WERI-Rb-1 (cell line): ENCODE measurements around the gene ELOVL3.

Experiments
- DNase-seq: peaks from one replicate; pipeline ENCODE4 v3.0.0-alpha.2; 2020
- H3K27ac ChIP-seq: fragments of 250-450 bp; sonication (Bioruptor Pico); 2 replicates; pipeline ENCODE4 v1.5.1; 2020; ENCODE audit warnings: mild to moderate bottlenecking, moderate library complexity
- H3K27me3 ChIP-seq: fragments of 250-450 bp; sonication (Bioruptor Pico); 2 replicates; pipeline ENCODE4 v1.5.1; 2021; ENCODE audit warnings: mild to moderate bottlenecking, low read depth, moderate library complexity; ENCODE audit not compliant: insufficient read depth, severe bottlenecking
- H3K36me3 ChIP-seq: fragments of 250-450 bp; sonication (Bioruptor Pico); 2 replicates; pipeline ENCODE4 v1.5.1; 2020; ENCODE audit warnings: mild to moderate bottlenecking, moderate library complexity
- H3K4me3 ChIP-seq: 2 replicates; pipeline ENCODE4 v1.5.1; 2011; ENCODE audit warnings: low read depth, mild to moderate bottlenecking, control low read depth, low read length
- H3K9me3 ChIP-seq: fragments of 250-450 bp; sonication (Bioruptor Pico); 2 replicates; pipeline ENCODE4 v1.5.1; 2021; ENCODE audit warnings: mild to moderate bottlenecking, moderate library complexity; ENCODE audit not compliant: severe bottlenecking
- TF ChIP-seq, protein P1 (sequence below): IDR thresholded peaks from 2 replicates; pipeline ENCODE4 v1.5.1; 2011; ENCODE audit warnings: low read depth, mild to moderate bottlenecking, control low read depth, inconsistent platforms, low read length

ELOVL3 gene

DNA sequence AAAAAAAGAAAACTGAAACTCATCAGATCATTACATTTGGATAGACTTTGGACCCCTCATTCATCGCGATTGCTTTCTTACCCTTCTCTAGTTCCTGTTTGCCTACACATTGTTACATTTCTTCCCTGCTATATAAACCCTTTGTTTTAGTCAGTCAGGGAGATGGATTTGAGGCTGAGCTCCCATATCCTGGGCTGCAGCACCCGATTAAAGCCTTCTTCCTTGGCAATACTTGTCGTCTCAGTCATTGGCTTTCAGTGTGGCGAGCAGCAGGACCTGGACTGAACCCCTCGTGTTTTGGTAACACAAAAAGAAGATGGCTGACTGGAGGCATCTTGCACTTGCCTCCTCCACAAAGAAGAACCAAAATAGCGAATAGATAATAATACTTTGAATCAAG lies 34.1 kb upstream of the ELOVL3 start:
- DNase-seq, result no peak
- H3K27ac ChIP-seq, result no peak overlapping the region
- H3K27me3 ChIP-seq, result no peaks in the 10 kb centered on the region

DNA sequence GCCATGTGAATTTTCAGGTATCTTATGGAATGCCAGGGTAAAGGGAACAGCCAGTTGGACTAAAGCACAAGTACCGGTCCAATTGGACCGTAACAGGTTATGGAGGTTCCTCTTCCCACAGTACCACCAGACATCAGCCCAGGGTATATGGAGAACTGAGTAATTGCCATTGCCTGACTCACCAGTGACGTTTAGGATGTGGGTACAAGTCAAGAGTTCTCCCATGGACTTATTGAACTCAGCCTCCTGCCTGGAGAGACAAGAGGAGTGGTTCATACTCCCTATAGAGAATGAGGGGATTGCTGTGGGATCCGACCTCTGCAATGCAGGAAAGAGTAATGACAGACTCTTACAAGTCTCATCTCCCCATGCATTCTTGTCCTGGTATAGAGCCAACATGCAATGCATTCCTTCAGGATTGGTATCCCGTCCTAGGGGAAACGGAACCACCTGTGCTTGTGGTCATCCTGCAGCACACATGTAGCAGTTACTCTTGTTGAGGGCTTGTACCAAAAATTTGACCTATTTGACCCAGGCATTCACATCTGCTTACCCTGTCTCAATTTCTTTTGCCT lies 30.7 kb upstream of the ELOVL3 start:
- Histone ChIP-seq H3K4me3 (no peak overlapping the region), H3K27me3 (no peaks in the 10 kb centered on the region), H3K36me3 (no peaks in the 10 kb centered on the region), H3K9me3 (peaks cover 7% of the 10 kb centered on the region), H3K27ac (no peak overlapping the region)
- no peak for DNase-seq
- TF ChIP-seq, protein P1, sequence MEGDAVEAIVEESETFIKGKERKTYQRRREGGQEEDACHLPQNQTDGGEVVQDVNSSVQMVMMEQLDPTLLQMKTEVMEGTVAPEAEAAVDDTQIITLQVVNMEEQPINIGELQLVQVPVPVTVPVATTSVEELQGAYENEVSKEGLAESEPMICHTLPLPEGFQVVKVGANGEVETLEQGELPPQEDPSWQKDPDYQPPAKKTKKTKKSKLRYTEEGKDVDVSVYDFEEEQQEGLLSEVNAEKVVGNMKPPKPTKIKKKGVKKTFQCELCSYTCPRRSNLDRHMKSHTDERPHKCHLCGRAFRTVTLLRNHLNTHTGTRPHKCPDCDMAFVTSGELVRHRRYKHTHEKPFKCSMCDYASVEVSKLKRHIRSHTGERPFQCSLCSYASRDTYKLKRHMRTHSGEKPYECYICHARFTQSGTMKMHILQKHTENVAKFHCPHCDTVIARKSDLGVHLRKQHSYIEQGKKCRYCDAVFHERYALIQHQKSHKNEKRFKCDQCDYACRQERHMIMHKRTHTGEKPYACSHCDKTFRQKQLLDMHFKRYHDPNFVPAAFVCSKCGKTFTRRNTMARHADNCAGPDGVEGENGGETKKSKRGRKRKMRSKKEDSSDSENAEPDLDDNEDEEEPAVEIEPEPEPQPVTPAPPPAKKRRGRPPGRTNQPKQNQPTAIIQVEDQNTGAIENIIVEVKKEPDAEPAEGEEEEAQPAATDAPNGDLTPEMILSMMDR, result no peak

More for the DNA sequence above, 34.1 kb upstream of the ELOVL3 start:
- TF ChIP-seq, protein P1, result no peak
- Histone ChIP-seq H3K9me3 (peaks cover 3% of the 10 kb centered on the region), H3K36me3 (no peaks in the 10 kb centered on the region), H3K4me3 (no peak overlapping the region)

DNA sequence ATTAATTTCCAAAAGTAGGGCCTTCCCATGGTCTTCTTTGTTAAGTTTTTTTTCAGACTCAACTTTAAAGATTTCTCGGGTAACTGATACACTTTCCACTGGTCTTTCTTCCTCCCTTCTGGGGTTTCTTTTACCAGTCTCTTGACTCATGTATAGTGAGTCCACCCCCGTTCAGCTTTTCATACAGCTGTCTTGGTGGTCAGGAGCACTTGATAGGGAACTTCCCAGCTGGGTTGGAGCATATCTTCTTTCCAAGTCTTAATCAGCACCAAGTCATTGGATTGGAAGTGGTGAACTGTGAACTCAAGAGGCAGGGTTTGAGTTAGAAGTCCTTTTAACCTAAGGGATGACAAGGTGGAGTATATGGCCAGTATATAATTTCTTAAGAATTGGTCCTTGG lies 29.2 kb upstream of the ELOVL3 start:
- H3K9me3 ChIP-seq, result peaks cover 5% of the 10 kb centered on the region
- no peaks in the 10 kb centered on the region for H3K27me3 ChIP-seq
- no peak overlapping the region for H3K27ac ChIP-seq
- DNase-seq, result no peak
- H3K4me3 ChIP-seq, result no peak overlapping the region
- no peaks in the 10 kb centered on the region for H3K36me3 ChIP-seq
- TF ChIP-seq, protein P1, result no peak

DNA sequence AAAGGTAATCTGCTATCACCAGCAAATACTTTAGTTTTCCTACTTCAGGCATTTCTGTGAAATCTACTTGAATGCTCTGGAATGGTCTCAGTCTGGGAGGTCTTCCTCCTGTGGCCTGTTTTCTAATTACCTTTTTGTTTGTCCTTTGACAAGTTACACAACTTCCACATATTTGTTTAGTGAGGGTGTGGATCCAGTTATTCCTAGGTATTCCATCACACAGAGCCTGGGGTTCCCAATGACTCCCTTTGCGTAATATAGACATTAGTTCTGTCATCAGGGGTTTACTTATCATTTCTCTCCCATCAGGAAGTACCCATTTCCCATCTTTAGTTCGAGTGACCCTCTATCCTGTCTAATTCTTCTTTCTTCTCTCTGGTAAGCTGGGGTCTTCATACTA lies 28.1 kb upstream of the ELOVL3 start:
- Histone ChIP-seq H3K4me3 (no peak overlapping the region), H3K9me3 (peaks cover 5% of the 10 kb centered on the region), H3K36me3 (no peaks in the 10 kb centered on the region), H3K27ac (no peak overlapping the region), H3K27me3 (no peaks in the 10 kb centered on the region)
- TF ChIP-seq, protein P1, result no peak
- DNase-seq, result no peak

DNA sequence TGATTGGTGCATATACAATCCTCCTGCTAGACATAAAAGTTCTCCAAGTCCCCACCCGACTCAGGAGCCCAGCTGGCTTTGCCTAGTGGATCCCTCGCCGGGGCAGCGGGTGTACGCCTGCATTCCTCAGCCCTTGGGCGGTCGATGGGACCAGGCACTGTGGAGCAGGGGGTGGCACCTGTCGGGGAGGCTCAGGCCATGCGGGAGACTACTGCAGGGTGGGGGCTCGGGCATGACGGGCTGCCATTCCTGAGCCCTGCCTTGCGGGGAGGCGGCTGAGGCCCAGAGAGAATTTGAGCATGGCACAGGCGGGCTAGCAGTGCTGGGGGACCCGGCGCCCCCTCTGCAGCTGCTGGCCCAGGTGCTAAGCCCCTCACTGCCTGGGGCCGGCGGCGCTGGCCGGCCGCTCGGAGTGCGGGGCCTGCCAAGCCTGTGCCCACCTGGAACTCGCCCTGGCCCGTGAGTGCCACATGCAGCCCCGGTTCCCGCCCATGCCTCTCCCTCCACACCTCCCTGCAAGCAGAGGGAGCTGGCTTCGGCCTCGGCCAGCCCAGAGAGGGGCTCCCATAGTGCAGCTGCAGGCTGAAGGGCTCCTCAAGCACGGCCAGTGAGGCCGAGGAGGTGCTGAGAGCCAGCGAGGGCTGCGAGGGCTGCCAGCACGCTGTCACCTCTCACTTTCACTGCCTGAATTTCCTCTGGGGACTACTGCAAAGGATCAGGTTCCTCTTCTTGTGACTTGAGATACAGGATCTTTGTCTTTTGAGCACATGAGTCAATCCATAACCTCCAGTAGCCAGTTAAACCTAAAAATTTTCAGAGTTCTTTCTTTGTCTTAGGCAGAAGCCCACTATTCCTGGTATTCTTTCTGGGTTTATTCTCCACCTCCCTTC lies 25.1 kb upstream of the ELOVL3 start:
- H3K36me3 ChIP-seq, result no peaks in the 10 kb centered on the region
- no peak for DNase-seq
- peaks cover 22% of the 10 kb centered on the region for H3K9me3 ChIP-seq
- no peak overlapping the region for H3K27ac ChIP-seq
- TF ChIP-seq, protein P1, result no peak
- no peaks in the 10 kb centered on the region for H3K27me3 ChIP-seq
- H3K4me3 ChIP-seq, result no peak overlapping the region
